Head of caudate nucleus (tissue), 42 donors: ENCODE data around the gene CLMP.

Experiments
- DNase-seq, 42 donors: peaks; one replicate each; pipeline versions ENCODE4 v3.0.0 to v3.0.0-alpha.2; 2020 to 2021; ENCODE audit warnings: mixed read lengths in 7 of 42
- intact Hi-C: fragments of 100-400 bp; cut with DNase I; formaldehyde crosslinking; loops from one replicate; pipeline ENCODE4 v1.15.0; 2022

The CLMP gene

GRCh38 chr11:123194337-123195187 lies 486 bp downstream of the CLMP start:
- DNase-seq: no peak
- intact Hi-C loops: no loop called here

GRCh38 chr11:123193742-123194141 lies 1.3 kb downstream of the CLMP start:
- intact Hi-C loops: no loop called here
- no peak for DNase-seq

- DNase-seq: no peak
- intact Hi-C loops: no loop called here
Observed at GRCh38 chr11:123191939-123192338, 3.1 kb downstream of the CLMP start.

- intact Hi-C loops: no loop called here
- no peak for DNase-seq
Observed at GRCh38 chr11:123190518-123190917, 4.5 kb downstream of the CLMP start.

GRCh38 chr11:123188508-123189165 lies 6.4 kb downstream of the CLMP start:
- intact Hi-C loops: no loop called here

GRCh38 chr11:123187665-123188507 lies 7.2 kb downstream of the CLMP start:
- intact Hi-C loops: no loop called here
- no peak for DNase-seq

More at GRCh38 chr11:123188508-123189165, 6.4 kb downstream of the CLMP start:
- peak in 29 of 42 donors; percentile 7 to 73 (median 45) for DNase-seq

- DNase-seq: no peak
- intact Hi-C loops: no loop called here
Observed at GRCh38 chr11:123187248-123187647, 7.8 kb downstream of the CLMP start.

- intact Hi-C loops: no loop called here
- no peak for DNase-seq
Observed at GRCh38 chr11:123186286-123186685, 8.8 kb downstream of the CLMP start.

- no peak for DNase-seq
- intact Hi-C loops: no loop called here
Observed at GRCh38 chr11:123185326-123185725, 9.7 kb downstream of the CLMP start.

- intact Hi-C loops: no loop called here
- DNase-seq: no peak
Observed at GRCh38 chr11:123184531-123184930, 10.5 kb downstream of the CLMP start.

GRCh38 chr11:123183391-123184099 lies 11.5 kb downstream of the CLMP start:
- intact Hi-C loops: no loop called here
- DNase-seq: no peak

GRCh38 chr11:123181767-123182500 lies 13.1 kb downstream of the CLMP start:
- no peak for DNase-seq
- intact Hi-C loops: no loop called here

GRCh38 chr11:123181075-123181474 lies 14.0 kb downstream of the CLMP start:
- intact Hi-C loops: no loop called here
- no peak for DNase-seq

GRCh38 chr11:123180574-123180973 lies 14.5 kb downstream of the CLMP start:
- intact Hi-C loops: no loop called here
- no peak for DNase-seq

GRCh38 chr11:123180166-123180565 lies 14.9 kb downstream of the CLMP start:
- intact Hi-C loops: no loop called here

GRCh38 chr11:123179586-123179985 lies 15.5 kb downstream of the CLMP start:
- no peak for DNase-seq
- intact Hi-C loops: no loop called here

More at GRCh38 chr11:123180166-123180565, 14.9 kb downstream of the CLMP start:
- DNase-seq: no peak

GRCh38 chr11:123178186-123178585 lies 16.9 kb downstream of the CLMP start:
- intact Hi-C loops: no loop called here
- no peak for DNase-seq

- intact Hi-C loops: no loop called here
- no peak for DNase-seq
Observed at GRCh38 chr11:123176785-123177184, 18.3 kb downstream of the CLMP start.
